BLaER1 (cell line): ENCODE results near the gene MAN1A1.

Source experiments
- H3K27ac ChIP-seq: shearing (Covaris generic); formaldehyde crosslinking; 2 replicates; pipeline ENCODE4 v1.8.1; 2022
- H3K27me3 ChIP-seq: shearing (Covaris generic); formaldehyde crosslinking; 2 replicates; pipeline ENCODE4 v1.8.1; 2022
- H3K36me3 ChIP-seq: shearing (Covaris generic); formaldehyde crosslinking; 2 replicates; pipeline ENCODE4 v1.8.1; 2022
- H3K4me1 ChIP-seq: shearing (Covaris generic); formaldehyde crosslinking; 2 replicates; pipeline ENCODE4 v1.8.1; 2022
- H3K4me2 ChIP-seq: shearing (Covaris generic); formaldehyde crosslinking; 2 replicates; pipeline ENCODE4 v1.8.1; 2022
- H3K4me3 ChIP-seq: shearing (Covaris generic); formaldehyde crosslinking; 2 replicates; pipeline ENCODE4 v1.8.1; 2022
- H3K9ac ChIP-seq: shearing (Covaris generic); formaldehyde crosslinking; 2 replicates; pipeline ENCODE4 v1.8.1; 2022
- H3K9me3 ChIP-seq: shearing (Covaris generic); formaldehyde crosslinking; 2 replicates; pipeline ENCODE4 v1.8.1; 2022
- H4K20me1 ChIP-seq: shearing (Covaris generic); formaldehyde crosslinking; 2 replicates; pipeline ENCODE4 v1.8.1; 2022
- Cebpa-rat ChIP-seq: shearing (Covaris generic); IDR thresholded peaks from 2 replicates; pipeline ENCODE4 v1.8.1; 2022

MAN1A1 gene

GRCh38 chr6:119337762-119338161, 11.8 kb downstream of the MAN1A1 start:
- no peak for TF ChIP-seq Cebpa-rat
- H3K27me3 ChIP-seq, result no peaks in the 10 kb centered on the region
- H3K4me3 ChIP-seq, result no peak overlapping the region
- H3K4me1 ChIP-seq, result no peaks in the 10 kb centered on the region
- no peak overlapping the region for H3K27ac ChIP-seq
- H4K20me1 ChIP-seq, result peaks cover 24% of the 10 kb centered on the region; the same call in 1 of the 2 replicates
- H3K4me2 ChIP-seq, result no peak overlapping the region
- H3K36me3 ChIP-seq, result no peaks in the 10 kb centered on the region
- no peaks in the 10 kb centered on the region for H3K9me3 ChIP-seq
- no peak overlapping the region for H3K9ac ChIP-seq

GRCh38 chr6:119337252-119337651, 12.3 kb downstream of the MAN1A1 start:
- Histone ChIP-seq H3K9me3 (no peaks in the 10 kb centered on the region), H3K27ac (no peak overlapping the region), H4K20me1 (peaks cover 19% of the 10 kb centered on the region; the same call in 1 of the 2 replicates), H3K4me2 (no peak overlapping the region), H3K9ac (no peak overlapping the region), H3K36me3 (no peaks in the 10 kb centered on the region), H3K27me3 (no peaks in the 10 kb centered on the region), H3K4me3 (no peak overlapping the region), H3K4me1 (no peaks in the 10 kb centered on the region)
- no peak for TF ChIP-seq Cebpa-rat

- no peaks in the 10 kb centered on the region for H3K36me3 ChIP-seq
- no peaks in the 10 kb centered on the region for H3K4me1 ChIP-seq
- no peak overlapping the region for H3K4me3 ChIP-seq
- peaks cover 3% of the 10 kb centered on the region; the same call in 1 of the 2 replicates for H4K20me1 ChIP-seq
- no peaks in the 10 kb centered on the region for H3K9me3 ChIP-seq
- no peak overlapping the region for H3K27ac ChIP-seq
- no peak overlapping the region for H3K4me2 ChIP-seq
- H3K9ac ChIP-seq, result no peak overlapping the region
- no peaks in the 10 kb centered on the region for H3K27me3 ChIP-seq
- no peak for TF ChIP-seq Cebpa-rat
Measured at GRCh38 chr6:119334535-119335264, 14.9 kb downstream of the MAN1A1 start.

DNA sequence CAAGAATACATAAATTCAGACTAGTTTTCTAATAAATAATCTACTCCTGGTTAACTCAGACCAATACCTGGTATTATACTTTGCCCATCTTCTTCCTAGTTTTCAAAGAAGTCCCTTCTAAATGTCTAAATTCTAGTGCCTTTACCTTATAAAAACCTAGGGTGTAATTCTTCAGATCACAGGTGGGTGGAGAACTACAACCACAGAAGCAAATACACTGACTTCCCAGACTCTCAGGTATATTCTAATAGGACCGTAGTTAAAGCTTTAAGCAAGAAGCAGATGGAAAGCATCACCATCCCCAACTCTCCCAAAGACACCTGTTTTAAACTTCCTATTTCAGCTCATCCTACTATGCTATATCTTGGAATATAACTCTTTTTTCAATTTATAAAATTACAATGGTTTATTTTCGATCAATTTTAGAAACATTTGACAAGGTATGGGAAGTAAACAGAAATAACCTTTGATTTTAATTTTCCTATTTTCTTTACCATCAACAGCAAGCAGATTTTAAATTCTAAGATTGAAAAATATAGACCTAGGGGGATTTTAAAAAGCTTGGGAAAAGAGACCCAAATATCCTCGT, 15.8 kb downstream of the MAN1A1 start:
- Histone ChIP-seq H3K27ac (no peak overlapping the region), H3K4me3 (no peak overlapping the region), H3K36me3 (no peaks in the 10 kb centered on the region), H3K27me3 (no peaks in the 10 kb centered on the region), H3K9me3 (no peaks in the 10 kb centered on the region), H4K20me1 (no peaks in the 10 kb centered on the region; the same call in 1 of the 2 replicates), H3K9ac (no peak overlapping the region), H3K4me1 (no peaks in the 10 kb centered on the region), H3K4me2 (no peak overlapping the region)
- TF ChIP-seq Cebpa-rat, result no peak

- TF ChIP-seq Cebpa-rat, result no peak
- H3K9me3 ChIP-seq, result no peaks in the 10 kb centered on the region
- H3K36me3 ChIP-seq, result no peaks in the 10 kb centered on the region
- no peak overlapping the region for H3K9ac ChIP-seq
- no peaks in the 10 kb centered on the region; the same call in 1 of the 2 replicates for H4K20me1 ChIP-seq
- H3K4me1 ChIP-seq, result no peaks in the 10 kb centered on the region
- H3K4me2 ChIP-seq, result no peak overlapping the region
- H3K27me3 ChIP-seq, result no peaks in the 10 kb centered on the region
- H3K4me3 ChIP-seq, result no peak overlapping the region
- H3K27ac ChIP-seq, result no peak overlapping the region
Measured at GRCh38 chr6:119333063-119333609, 16.4 kb downstream of the MAN1A1 start.

DNA sequence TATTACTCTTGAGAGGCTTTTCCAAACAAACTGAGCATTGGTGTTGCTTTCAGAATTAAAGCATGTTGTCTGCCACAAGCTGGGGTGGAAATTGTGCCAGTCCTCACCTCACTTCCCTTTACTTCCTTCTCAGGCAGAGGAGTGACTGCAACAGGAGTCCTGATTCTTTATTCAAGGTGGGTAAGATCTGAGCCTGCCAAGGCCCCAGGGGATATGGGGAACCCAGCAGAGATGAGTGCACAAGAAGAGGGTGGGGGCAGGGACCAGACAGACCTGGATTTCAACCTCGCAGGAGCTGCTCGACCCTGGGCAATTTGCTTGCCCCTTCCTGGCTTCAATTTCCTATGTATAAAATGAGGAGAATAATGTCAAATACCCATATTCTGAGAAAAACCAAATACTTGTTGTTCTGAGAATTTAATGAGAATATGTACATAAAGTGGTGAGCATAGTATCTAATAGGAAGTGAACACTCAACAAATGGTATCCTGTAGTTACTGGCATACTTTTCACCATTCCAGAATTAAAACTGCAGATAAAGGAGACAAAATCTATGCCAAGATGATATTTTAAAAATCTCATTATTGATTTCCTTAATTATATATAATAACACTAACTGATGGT, 17.8 kb downstream of the MAN1A1 start:
- Histone ChIP-seq H3K4me2 (no peak overlapping the region), H3K36me3 (no peaks in the 10 kb centered on the region), H3K27me3 (no peaks in the 10 kb centered on the region), H3K9ac (no peak overlapping the region), H3K4me3 (no peak overlapping the region), H4K20me1 (no peaks in the 10 kb centered on the region; the same call in 1 of the 2 replicates), H3K4me1 (no peaks in the 10 kb centered on the region), H3K27ac (no peak overlapping the region), H3K9me3 (no peaks in the 10 kb centered on the region)
- no peak for TF ChIP-seq Cebpa-rat

DNA sequence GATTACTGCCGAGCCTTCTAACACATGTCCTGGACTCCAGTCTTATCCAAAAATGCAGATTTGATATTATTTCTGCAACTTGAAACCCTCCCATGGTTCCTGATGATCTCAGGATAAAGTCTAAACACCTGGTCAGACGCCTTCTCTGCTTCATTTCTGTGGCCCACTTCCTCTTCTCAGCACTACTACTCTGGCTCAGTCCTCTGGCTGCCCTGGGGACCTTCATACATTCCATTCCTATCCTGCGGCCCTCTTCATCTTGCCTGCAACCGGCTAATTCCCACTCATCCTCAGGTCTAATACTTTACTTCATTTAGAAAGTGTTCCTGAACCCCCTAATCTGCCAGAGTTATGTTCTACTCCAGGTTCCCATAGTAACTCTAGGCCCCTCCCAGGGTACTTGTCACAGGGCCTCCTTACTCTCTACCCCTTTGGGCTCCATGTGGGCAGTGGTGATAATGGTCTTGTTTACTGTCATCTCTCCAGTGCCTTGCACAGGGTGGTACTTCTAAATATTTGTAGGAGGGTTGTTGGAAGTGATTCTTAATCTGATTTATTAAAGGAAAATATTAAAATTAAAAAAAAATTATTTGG, 18.9 kb downstream of the MAN1A1 start:
- H3K9me3 ChIP-seq, result no peaks in the 10 kb centered on the region
- TF ChIP-seq Cebpa-rat, result no peak
- H3K27ac ChIP-seq, result no peak overlapping the region
- no peaks in the 10 kb centered on the region for H3K27me3 ChIP-seq
- no peaks in the 10 kb centered on the region; the same call in 1 of the 2 replicates for H4K20me1 ChIP-seq
- H3K4me3 ChIP-seq, result no peak overlapping the region
- no peak overlapping the region for H3K4me2 ChIP-seq
- no peaks in the 10 kb centered on the region for H3K4me1 ChIP-seq
- H3K9ac ChIP-seq, result no peak overlapping the region
- no peaks in the 10 kb centered on the region for H3K36me3 ChIP-seq

GRCh38 chr6:119329794-119330180, 19.8 kb downstream of the MAN1A1 start:
- Histone ChIP-seq H3K27ac (no peak overlapping the region), H3K4me2 (no peak overlapping the region), H3K4me1 (no peaks in the 10 kb centered on the region), H3K4me3 (no peak overlapping the region), H3K27me3 (no peaks in the 10 kb centered on the region), H3K9me3 (no peaks in the 10 kb centered on the region), H3K36me3 (no peaks in the 10 kb centered on the region), H3K9ac (no peak overlapping the region), H4K20me1 (no peaks in the 10 kb centered on the region; the same call in 1 of the 2 replicates)
- no peak for TF ChIP-seq Cebpa-rat

- Histone ChIP-seq H3K4me2 (no peak overlapping the region), H3K9ac (no peak overlapping the region), H3K4me1 (no peaks in the 10 kb centered on the region), H3K27ac (no peak overlapping the region), H3K9me3 (no peaks in the 10 kb centered on the region), H4K20me1 (no peaks in the 10 kb centered on the region; the same call in 1 of the 2 replicates), H3K27me3 (no peaks in the 10 kb centered on the region), H3K4me3 (no peak overlapping the region), H3K36me3 (no peaks in the 10 kb centered on the region)
- TF ChIP-seq Cebpa-rat, result no peak
Measured at GRCh38 chr6:119328892-119329793, 20.4 kb downstream of the MAN1A1 start.
